GM12878 (cell line): Measurements from ENCODE around the gene LHFPL2.

ENCODE experiments used
- EP300 ChIP-seq, 2 experiments: fragments of 150-350 bp in 1 of 2; IDR thresholded peaks; 2 replicates each; pipeline ENCODE4 v1.6.1; 2011 to 2012; ENCODE audit warnings: low read depth in 2 of 2, low read length in 2 of 2, borderline replicate concordance in 1 of 2, improper control_type of control experiment in 1 of 2, inconsistent platforms in 1 of 2; ENCODE audit not compliant: control insufficient read depth in 1 of 2
- ETV6 ChIP-seq, 2 experiments: fragments of 450-650 bp in 1 of 2; IDR thresholded peaks in 1 of 2; conservative IDR thresholded peaks in 1 of 2; 2 replicates each; pipeline ENCODE4 v1.6.1; 2014; ENCODE audit warnings: antibody characterized with exemption in 1 of 2, borderline replicate concordance in 1 of 2, low read depth in 1 of 2, mild to moderate bottlenecking in 1 of 2, moderate library complexity in 1 of 2
- FOXM1 ChIP-seq: IDR thresholded peaks from 2 replicates; pipeline ENCODE4 v1.6.1; 2012; ENCODE audit warnings: low read depth, mild to moderate bottlenecking, inconsistent platforms, low read length, moderate library complexity
- IKZF2 ChIP-seq, 2 experiments: fragments of 450-650 bp; IDR thresholded peaks; 2 replicates each; pipeline ENCODE4 v1.6.1; 2017; ENCODE audit warnings: mild to moderate bottlenecking in 2 of 2, moderate library complexity in 2 of 2
- MYC ChIP-seq: IDR thresholded peaks from 2 replicates; pipeline ENCODE4 v1.6.1; 2011; ENCODE audit warnings: mild to moderate bottlenecking, low read length, moderate library complexity, inconsistent platforms; ENCODE audit not compliant: insufficient read depth, insufficient replicate concordance, insufficient read length, severe bottlenecking
- POLR2A ChIP-seq: IDR thresholded peaks from 2 replicates; pipeline ENCODE4 v1.6.1; 2011; ENCODE audit warnings: low read depth, mild to moderate bottlenecking, low read length
- TF ChIP-seq, protein P1 (sequence below): fragments of 450-650 bp; formaldehyde crosslinking; IDR thresholded peaks from 2 replicates; pipeline ENCODE4 v1.4.0; 2022; ENCODE audit warnings: mild to moderate bottlenecking, moderate library complexity
- TF ChIP-seq, protein P2 (sequence below): IDR thresholded peaks from 2 replicates; pipeline ENCODE4 v1.6.1; 2012; ENCODE audit warnings: low read depth, low read length, improper control_type of control experiment

DNA sequence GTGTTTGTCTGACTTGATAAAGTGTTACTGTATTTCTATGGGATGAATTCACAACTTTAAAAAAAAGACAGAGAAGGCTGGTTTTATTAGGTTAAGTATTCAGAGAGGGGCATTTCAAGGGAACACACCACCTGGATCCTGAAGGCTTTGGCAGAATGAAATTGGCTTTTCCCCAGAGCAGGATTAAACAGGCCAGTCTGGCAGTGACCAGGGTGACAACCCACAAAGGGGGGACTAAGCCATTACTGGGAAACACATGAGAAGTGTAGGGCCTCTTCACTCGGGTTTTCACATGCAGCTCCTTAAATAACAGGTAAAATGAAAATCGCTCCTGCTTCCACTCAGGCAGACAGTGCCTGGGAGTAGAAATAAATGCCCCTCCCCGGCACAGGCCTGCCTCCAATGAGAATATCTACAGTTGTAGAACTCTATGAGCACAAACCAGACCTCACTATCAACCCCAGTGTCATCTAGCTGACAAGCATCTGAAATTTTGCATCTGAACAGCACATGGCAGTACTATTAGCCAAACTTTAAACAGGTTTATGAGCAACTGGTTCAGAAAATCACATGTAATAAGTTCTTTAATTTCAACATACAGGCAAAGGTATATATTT, 85.8 kb downstream of the LHFPL2 start:
- TF ChIP-seq POLR2A = no peak
- TF ChIP-seq, protein P1, sequence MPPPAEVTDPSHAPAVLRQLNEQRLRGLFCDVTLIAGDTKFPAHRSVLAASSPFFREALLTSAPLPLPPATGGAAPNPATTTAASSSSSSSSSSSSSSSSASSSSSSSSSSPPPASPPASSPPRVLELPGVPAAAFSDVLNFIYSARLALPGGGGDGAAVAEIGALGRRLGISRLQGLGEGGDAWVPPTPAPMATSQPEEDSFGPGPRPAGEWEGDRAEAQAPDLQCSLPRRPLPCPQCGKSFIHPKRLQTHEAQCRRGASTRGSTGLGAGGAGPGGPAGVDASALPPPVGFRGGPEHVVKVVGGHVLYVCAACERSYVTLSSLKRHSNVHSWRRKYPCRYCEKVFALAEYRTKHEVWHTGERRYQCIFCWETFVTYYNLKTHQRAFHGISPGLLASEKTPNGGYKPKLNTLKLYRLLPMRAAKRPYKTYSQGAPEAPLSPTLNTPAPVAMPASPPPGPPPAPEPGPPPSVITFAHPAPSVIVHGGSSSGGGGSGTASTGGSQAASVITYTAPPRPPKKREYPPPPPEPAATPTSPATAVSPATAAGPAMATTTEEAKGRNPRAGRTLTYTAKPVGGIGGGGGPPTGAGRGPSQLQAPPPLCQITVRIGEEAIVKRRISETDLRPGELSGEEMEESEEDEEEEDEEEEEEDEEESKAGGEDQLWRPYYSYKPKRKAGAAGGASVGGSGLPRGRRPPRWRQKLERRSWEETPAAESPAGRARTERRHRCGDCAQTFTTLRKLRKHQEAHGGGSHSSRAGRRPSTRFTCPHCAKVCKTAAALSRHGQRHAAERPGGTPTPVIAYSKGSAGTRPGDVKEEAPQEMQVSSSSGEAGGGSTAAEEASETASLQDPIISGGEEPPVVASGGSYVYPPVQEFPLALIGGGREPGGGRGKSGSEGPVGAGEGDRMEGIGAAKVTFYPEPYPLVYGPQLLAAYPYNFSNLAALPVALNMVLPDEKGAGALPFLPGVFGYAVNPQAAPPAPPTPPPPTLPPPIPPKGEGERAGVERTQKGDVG (CRISPR knock-in tag) = no peak
- TF ChIP-seq, protein P2, sequence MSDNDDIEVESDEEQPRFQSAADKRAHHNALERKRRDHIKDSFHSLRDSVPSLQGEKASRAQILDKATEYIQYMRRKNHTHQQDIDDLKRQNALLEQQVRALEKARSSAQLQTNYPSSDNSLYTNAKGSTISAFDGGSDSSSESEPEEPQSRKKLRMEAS = no peak
- TF ChIP-seq IKZF2 (IDR thresholded peaks at IDR 0.05) = no peak
- no peak for TF ChIP-seq EP300 (IDR thresholded peaks at IDR 0.05; ENCODE audit: borderline replicate concordance in 1 of 2, control insufficient read depth in 1 of 2, low read depth in 2 of 2, low read length in 2 of 2)
- no peak for TF ChIP-seq MYC
- TF ChIP-seq ETV6 (conservative IDR thresholded peaks at IDR 0.05 in 1 of 2, IDR thresholded peaks at IDR 0.05 in 1 of 2; ENCODE audit: borderline replicate concordance in 1 of 2, low read depth in 1 of 2) = no peak
- TF ChIP-seq FOXM1 = no peak
